ENCODE data around the gene OR8G1. TPM values are rescaled to one million over a fixed set of nuclear protein-coding genes. Genes with fewer than 3 reads are reported as not detected.

Gene OR8G1
- total RNA-seq: not detected in 2 replicates

GRCh38 chr11:124240621-124241397 lies at the start of gene OR8G1:
TSS of gene OR8G1 (plus strand) at chr11:124241095. CDS start at chr11:124249676, 8,581 bp downstream.

GRCh38 chr11:124256076-124256475 lies 15.2 kb downstream of the OR8G1 start, which contains the start of gene OR8G5:
TSS of gene OR8G5 (plus strand) at chr11:124256376. CDS start at chr11:124264932, 8,556 bp downstream.

Other genes with a start within 250 kb of the OR8G1 start
- gene OR10G6, start 245.9 kb upstream of the OR8G1 start, total RNA-seq: not detected in 2 replicates
- not detected in 2 replicates for gene OR10G4, start 228.1 kb upstream of the OR8G1 start, total RNA-seq
- gene OR10G9, start 218.1 kb upstream of the OR8G1 start, total RNA-seq: not detected in 2 replicates
- not detected in 2 replicates for gene OR10G8, start 214.3 kb upstream of the OR8G1 start, total RNA-seq
- gene OR10G7, start 199.8 kb upstream of the OR8G1 start, total RNA-seq: not detected in 2 replicates
- 15.9 and 18.0 TPM in 2 replicates for gene VWA5A, start 125.6 kb upstream of the OR8G1 start, total RNA-seq
- not detected in 2 replicates for gene OR10D3, start 57.8 kb upstream of the OR8G1 start, total RNA-seq
- not detected in 2 replicates for gene OR8G5, start 15.3 kb downstream of the OR8G1 start, total RNA-seq
- not detected in 2 replicates for gene OR8D1, start 72.9 kb downstream of the OR8G1 start, total RNA-seq
- not detected in 2 replicates for gene OR8D2, start 79.1 kb downstream of the OR8G1 start, total RNA-seq
- gene OR8B2, start 143.4 kb downstream of the OR8G1 start, total RNA-seq: not detected in 2 replicates
- not detected in 2 replicates for gene OR8B3, start 157.9 kb downstream of the OR8G1 start, total RNA-seq
- not detected in 2 replicates for gene OR8B4, start 183.8 kb downstream of the OR8G1 start, total RNA-seq
- gene OR8B8, start 204.6 kb downstream of the OR8G1 start, total RNA-seq: not detected in 2 replicates